HUES64 (cell line): ENCODE results near the gene ADAT2.

Experiments
- H3K27ac ChIP-seq: 2 replicates; pipeline ENCODE4 v1.7.0; 2013; ENCODE audit warnings: low read depth, low read length, inconsistent platforms
- H3K27me3 ChIP-seq: 2 replicates; pipeline ENCODE4 v1.6.1; 2013; ENCODE audit warnings: mild to moderate bottlenecking, low read length; ENCODE audit not compliant: insufficient read depth
- H3K36me3 ChIP-seq: 2 replicates; pipeline ENCODE4 v1.6.1; 2013; ENCODE audit warnings: mild to moderate bottlenecking, low read length; ENCODE audit not compliant: insufficient read depth
- H3K4me1 ChIP-seq: 2 replicates; pipeline ENCODE4 v1.6.1; 2013; ENCODE audit warnings: mild to moderate bottlenecking, low read length, moderate library complexity; ENCODE audit not compliant: insufficient read depth
- H3K4me3 ChIP-seq: 2 replicates; pipeline ENCODE4 v1.5.1; 2013; ENCODE audit warnings: mild to moderate bottlenecking, low read length, moderate library complexity
- H3K9ac ChIP-seq: 2 replicates; pipeline ENCODE4 v1.6.1; 2013; ENCODE audit warnings: mild to moderate bottlenecking, low read depth, low read length
- H3K9me3 ChIP-seq: 2 replicates; pipeline ENCODE4 v1.6.1; 2013; ENCODE audit warnings: low read depth, low read length; ENCODE audit not compliant: insufficient read depth
- WGBS: fragments of 150-250, 120-280 bp; methylation state at CpG from one replicate; pipeline ENCODE4 v1.1.7; 2013; ENCODE audit warnings: missing lambda C conversion rate; 5-methylcytosine and 5-hydroxymethylcytosine counted together

Gene ADAT2

DNA sequence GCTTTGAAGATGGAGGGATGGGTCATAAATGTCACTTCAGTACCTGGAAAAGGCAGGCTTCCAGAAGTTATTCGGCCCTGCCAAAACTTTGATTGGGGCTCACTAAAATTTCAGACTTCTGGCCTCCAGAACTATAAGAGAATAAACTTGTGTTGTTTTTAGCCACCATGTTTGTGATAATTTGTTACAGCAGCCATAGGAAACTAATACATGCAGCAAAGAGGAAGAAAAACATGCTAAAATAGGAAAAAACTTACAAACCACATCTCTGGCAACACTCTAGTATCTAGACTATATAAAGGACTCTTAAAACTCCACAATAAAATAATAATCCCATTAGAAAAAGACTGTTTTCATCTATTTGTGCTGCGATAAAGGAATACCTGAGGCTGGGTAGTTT lies 9.5 kb downstream of the ADAT2 start:
- peaks cover 55% of the 10 kb centered on the region for H3K36me3 ChIP-seq
- no peak overlapping the region for H3K4me3 ChIP-seq
- no peaks in the 10 kb centered on the region for H3K9me3 ChIP-seq
- H3K4me1 ChIP-seq = peaks cover 7% of the 10 kb centered on the region; the same call in 1 of the 2 replicates
- H3K27ac ChIP-seq = no peak overlapping the region
- WGBS = 98% methylated on average over 2 of the region's 2 CpGs
- H3K27me3 ChIP-seq = no peaks in the 10 kb centered on the region
- H3K9ac ChIP-seq = no peak overlapping the region

DNA sequence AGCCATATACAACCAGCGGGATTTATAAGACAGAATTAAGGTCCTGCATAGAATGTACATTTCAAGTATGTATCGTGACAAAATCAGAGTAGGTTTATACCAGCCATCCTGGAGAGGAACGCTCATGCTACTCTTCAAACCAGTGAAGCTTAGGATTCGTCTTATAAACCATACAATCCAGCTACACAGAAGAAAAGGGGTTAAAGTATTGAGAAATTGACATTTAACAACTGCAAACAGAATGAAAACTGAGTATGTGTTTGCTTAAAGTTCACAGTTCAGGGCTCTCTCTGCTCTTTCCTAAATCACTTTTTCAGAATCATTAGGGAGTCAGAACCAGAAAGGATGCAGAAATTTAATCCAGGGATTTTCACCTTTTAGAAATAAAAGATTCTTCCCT lies 17.9 kb downstream of the ADAT2 start:
- 100% methylated on average over 3 of the region's 4 CpGs for WGBS
- Histone ChIP-seq H3K9ac (no peak overlapping the region), H3K27me3 (no peaks in the 10 kb centered on the region), H3K4me1 (no peaks in the 10 kb centered on the region), H3K4me3 (no peak overlapping the region), H3K36me3 (peaks cover 78% of the 10 kb centered on the region), H3K27ac (no peak overlapping the region), H3K9me3 (no peaks in the 10 kb centered on the region)

DNA sequence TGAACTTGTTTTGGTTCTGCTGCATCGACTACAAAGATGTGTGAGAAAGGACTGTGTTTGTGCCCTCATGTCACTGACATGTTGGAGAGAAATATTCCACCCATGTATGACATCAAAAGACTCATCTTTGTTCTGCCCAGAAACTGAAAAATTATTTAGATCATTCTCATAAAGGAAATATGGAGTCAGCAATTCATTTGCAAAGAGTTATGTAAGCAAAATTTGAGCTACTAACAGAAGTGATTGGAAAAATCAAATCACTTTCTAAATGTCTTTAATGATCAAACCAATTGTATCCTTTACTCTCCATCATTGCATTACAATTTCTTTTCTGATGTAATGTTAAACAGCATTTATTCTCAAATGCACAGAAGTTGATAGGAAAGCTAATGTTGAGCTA lies 19.3 kb downstream of the ADAT2 start:
- H3K9me3 ChIP-seq = no peaks in the 10 kb centered on the region
- no peaks in the 10 kb centered on the region for H3K27me3 ChIP-seq
- H3K36me3 ChIP-seq = peaks cover 67% of the 10 kb centered on the region
- WGBS = 92% methylated on average over 1 of the region's 1 CpG
- H3K27ac ChIP-seq = no peak overlapping the region
- no peak overlapping the region for H3K9ac ChIP-seq
- H3K4me1 ChIP-seq = no peaks in the 10 kb centered on the region
- no peak overlapping the region for H3K4me3 ChIP-seq

DNA sequence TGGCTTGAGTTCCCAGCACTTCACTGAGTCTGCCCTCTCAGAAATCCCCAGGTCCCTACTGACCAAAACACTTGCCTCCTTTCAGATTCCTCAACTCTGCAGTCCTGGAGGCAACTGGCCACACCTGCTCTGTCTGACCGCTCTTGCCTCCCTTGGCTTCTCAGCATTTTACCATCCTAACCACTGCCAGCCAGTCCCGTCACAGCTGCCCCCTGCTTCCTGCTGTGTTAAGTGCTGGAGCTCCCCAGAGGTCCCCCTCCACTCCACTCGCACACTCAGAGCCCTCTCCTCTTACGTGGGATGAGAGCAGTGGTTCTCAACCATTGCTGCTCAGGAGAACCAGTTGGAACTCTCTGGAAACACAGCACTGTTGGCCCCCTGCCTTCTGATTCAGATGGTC lies 20.5 kb downstream of the ADAT2 start:
- H3K9me3 ChIP-seq = no peaks in the 10 kb centered on the region
- 89% methylated on average over 4 of the region's 4 CpGs for WGBS
- H3K36me3 ChIP-seq = peaks cover 57% of the 10 kb centered on the region
- no peaks in the 10 kb centered on the region for H3K27me3 ChIP-seq
- H3K4me1 ChIP-seq = no peaks in the 10 kb centered on the region
- H3K4me3 ChIP-seq = no peak overlapping the region
- no peak overlapping the region for H3K9ac ChIP-seq
- no peak overlapping the region for H3K27ac ChIP-seq

DNA sequence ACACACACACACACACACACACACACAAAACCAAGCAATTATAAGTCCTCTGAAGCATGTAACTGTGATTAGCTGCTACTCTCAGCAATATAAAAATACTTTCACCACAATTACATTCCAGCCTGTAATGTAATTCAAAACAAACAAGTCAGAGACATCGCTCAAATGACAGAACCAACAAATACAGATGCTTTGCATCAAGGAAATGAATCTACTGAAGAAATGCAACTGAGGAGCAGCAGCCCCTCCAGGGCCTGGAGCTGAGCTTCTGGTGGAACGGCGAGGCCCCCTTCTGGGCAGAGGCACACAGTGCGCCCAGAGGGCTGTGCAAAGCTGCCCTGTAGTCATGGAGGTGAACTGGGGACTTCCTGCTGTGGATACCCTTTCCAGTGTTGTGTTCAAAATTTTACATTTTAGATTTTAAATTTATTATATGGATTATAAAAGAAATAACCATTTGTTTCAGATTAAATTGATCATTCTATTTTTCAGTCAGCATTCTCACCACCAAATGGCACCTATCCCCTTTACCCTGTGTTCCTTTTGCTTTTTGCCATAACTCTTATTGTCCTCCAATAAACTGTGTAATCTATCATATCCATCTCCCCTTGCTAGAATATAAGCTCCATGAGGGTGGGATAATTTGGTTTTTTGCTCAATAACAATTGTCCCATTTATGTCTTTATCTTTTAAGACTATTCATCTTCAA lies 23.2 kb downstream of the ADAT2 start:
- Histone ChIP-seq H3K9me3 (no peaks in the 10 kb centered on the region), H3K27me3 (no peaks in the 10 kb centered on the region), H3K4me1 (no peaks in the 10 kb centered on the region), H3K36me3 (peaks cover 36% of the 10 kb centered on the region), H3K27ac (no peak overlapping the region), H3K9ac (no peak overlapping the region), H3K4me3 (no peak overlapping the region)
- WGBS = 22% methylated on average over 4 of the region's 4 CpGs

DNA sequence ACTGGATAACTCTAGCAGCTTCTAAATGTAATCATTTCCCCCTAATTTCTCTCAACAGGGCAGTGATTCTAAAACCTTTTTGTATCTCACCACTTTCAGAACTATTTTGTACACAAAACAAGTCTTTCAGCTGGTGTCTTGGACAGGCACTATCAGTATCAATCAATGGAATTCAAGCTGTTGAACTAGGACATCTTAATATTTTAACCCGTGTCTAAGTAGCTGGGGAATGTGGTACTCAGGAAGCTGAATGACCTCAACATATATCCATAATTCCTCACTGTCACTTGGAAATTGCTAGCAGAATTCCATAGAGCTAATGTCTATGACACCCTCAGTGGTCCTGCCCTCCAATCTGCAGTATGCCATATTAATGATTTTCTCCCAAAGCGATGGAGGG lies 24.5 kb downstream of the ADAT2 start:
- Histone ChIP-seq H3K4me1 (no peaks in the 10 kb centered on the region), H3K9ac (no peak overlapping the region), H3K9me3 (no peaks in the 10 kb centered on the region), H3K36me3 (peaks cover 23% of the 10 kb centered on the region), H3K4me3 (no peak overlapping the region), H3K27me3 (no peaks in the 10 kb centered on the region), H3K27ac (no peak overlapping the region)
- WGBS = 95% methylated on average over 2 of the region's 2 CpGs

DNA sequence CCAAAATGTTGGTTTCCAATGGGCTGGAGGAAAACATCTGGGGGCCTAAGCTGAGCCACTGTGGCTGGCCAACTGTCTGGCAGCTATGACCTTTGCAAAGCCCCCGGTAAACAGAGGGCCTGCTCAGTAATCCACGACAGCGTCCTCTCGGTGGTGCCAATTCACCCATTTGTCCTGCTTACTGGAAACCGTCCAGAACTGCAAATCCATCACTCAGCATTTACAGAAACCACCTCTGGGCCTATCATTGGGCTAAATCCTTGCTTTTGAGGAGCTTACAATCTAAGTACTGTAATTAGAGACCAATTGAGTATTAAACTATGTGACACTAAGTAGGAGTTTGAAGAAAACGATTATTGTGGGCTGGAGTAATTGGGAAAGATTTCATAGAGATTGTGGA lies 31.0 kb downstream of the ADAT2 start:
- Histone ChIP-seq H3K36me3 (no peaks in the 10 kb centered on the region), H3K9me3 (no peaks in the 10 kb centered on the region), H3K9ac (no peak overlapping the region), H3K4me3 (no peak overlapping the region), H3K4me1 (no peaks in the 10 kb centered on the region), H3K27me3 (no peaks in the 10 kb centered on the region), H3K27ac (no peak overlapping the region)
- 91% methylated on average over 6 of the region's 6 CpGs for WGBS

DNA sequence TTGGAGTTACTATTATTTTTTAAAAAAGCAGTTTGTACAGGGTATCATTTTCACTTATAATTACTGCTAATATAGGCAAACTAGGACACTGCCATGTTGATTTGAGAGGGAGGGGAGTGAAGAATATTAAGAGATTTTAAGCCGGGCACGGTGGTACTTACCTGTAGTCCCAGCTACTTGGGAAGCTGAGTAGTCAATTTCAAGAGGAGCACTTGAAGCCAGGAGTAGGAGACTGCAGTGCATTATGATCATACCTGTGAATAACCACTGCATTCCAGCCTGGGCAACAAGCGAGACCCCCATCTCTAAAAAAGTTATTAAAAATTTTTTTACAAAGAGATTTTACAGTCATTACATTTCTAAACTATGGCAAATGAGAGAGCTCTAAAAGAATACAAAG lies 35.7 kb downstream of the ADAT2 start:
- Histone ChIP-seq H3K4me3 (no peak overlapping the region), H3K4me1 (peaks cover 4% of the 10 kb centered on the region; the same call in 1 of the 2 replicates), H3K9me3 (no peaks in the 10 kb centered on the region), H3K9ac (no peak overlapping the region), H3K36me3 (no peaks in the 10 kb centered on the region), H3K27me3 (no peaks in the 10 kb centered on the region), H3K27ac (no peak overlapping the region)
- 95% methylated on average over 2 of the region's 3 CpGs for WGBS

DNA sequence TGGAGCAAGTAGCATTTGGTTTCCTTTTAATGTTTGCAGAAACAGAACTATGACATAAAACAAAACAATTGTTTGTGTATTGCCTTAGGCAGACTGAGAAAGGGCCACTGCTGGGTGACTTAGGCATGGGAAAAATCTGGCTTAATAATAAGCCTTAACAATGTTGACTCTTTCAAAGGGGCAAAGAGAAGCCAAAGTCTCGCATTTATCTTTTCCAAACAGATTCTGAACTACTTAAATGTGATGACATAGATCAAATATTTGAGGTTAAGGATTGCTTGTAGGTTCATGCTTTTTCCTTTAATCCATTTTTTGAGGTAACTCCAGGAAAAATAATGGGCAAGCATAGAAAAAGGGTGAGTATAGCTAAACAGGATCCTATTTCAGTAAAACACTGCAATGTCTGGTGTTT lies 39.6 kb downstream of the ADAT2 start:
- no peaks in the 10 kb centered on the region for H3K27me3 ChIP-seq
- peaks cover 4% of the 10 kb centered on the region; the same call in 1 of the 2 replicates for H3K4me1 ChIP-seq
- no peak overlapping the region for H3K27ac ChIP-seq
- H3K36me3 ChIP-seq = no peaks in the 10 kb centered on the region
- H3K9ac ChIP-seq = no peak overlapping the region
- 80% methylated on average over 1 of the region's 1 CpG for WGBS
- H3K9me3 ChIP-seq = no peaks in the 10 kb centered on the region
- no peak overlapping the region for H3K4me3 ChIP-seq

DNA sequence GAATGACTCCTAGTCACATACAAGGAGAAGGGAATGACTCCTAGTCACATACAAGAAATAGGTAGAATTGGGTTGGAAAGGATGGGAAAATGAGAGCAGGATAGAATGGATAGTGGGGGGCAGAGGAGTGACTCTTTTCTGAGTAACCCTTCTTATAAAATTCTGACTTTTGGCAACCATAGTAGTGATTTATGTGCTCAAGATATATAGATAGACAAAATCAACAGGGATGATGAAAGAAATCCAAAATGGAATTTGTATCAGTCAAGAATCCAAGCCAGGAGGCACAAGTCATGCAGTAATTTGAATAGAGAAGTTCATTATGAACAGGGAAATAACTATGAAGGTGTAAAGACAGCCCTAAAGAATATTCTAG lies 41.7 kb downstream of the ADAT2 start:
- no peaks in the 10 kb centered on the region for H3K27me3 ChIP-seq
- no peak overlapping the region for H3K4me3 ChIP-seq
- H3K9me3 ChIP-seq = no peaks in the 10 kb centered on the region
- no peak overlapping the region for H3K27ac ChIP-seq
- H3K36me3 ChIP-seq = no peaks in the 10 kb centered on the region
- no peak overlapping the region for H3K9ac ChIP-seq
- peaks cover 9% of the 10 kb centered on the region for H3K4me1 ChIP-seq

DNA sequence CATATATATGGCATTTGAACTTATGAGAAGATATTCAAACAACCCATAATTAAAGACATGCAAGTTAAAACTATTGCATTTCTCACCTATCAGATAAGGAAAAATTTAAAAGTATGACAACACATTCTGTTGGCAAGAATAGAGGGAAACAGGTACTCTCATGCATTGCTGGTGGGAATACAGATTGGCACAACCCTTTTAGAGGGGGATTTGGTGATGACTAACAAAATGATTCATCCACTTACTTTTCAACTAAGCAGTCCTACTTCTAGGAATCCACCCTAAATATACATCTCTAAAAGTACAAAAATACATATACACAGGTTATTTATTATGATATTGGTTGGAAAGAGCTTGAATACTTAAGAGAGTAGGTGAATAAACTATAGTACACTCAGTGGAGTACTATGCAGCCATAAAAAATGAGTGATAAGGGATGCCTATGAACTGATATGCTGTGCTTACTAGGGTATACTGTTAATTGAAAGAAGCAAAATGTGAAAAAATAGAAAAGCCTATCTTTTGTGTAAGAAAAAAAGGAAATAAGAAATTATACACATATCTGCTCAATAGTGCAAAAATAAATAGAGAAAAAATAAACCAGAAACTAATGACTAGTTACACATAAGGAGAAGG lies 42.2 kb downstream of the ADAT2 start:
- Histone ChIP-seq H3K4me1 (peaks cover 9% of the 10 kb centered on the region), H3K27ac (no peak overlapping the region), H3K9ac (no peak overlapping the region), H3K9me3 (no peaks in the 10 kb centered on the region), H3K36me3 (no peaks in the 10 kb centered on the region), H3K4me3 (no peak overlapping the region), H3K27me3 (no peaks in the 10 kb centered on the region)

DNA sequence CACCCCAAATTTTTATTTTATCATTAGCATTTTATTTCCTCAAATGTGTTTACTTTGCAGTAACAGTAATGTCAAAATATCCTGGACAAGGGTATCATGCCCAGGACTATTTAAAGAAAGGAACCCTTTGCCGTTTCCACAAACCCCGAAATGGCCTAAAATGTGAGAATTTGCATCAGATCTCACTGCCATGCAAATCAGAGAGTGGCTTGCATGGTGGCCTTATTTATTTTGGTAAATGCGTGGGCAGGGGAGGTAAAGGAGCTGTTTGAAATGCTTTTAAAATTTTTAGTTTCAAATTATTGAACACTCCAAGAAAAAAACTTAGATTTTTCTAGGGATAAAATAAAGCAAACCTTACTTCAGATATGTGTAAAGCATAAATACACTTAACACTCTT lies 43.8 kb downstream of the ADAT2 start:
- H3K27ac ChIP-seq = no peak overlapping the region
- H3K4me3 ChIP-seq = no peak overlapping the region
- peaks cover 24% of the 10 kb centered on the region for H3K4me1 ChIP-seq
- no peaks in the 10 kb centered on the region for H3K36me3 ChIP-seq
- WGBS = 92% methylated on average over 3 of the region's 3 CpGs
- H3K27me3 ChIP-seq = no peaks in the 10 kb centered on the region
- H3K9me3 ChIP-seq = no peaks in the 10 kb centered on the region
- no peak overlapping the region for H3K9ac ChIP-seq
